ENCODE results near the gene FHIP2A. TPM values are rescaled to one million over a fixed set of nuclear protein-coding genes. Genes with fewer than 3 reads are reported as not detected.
A peak's percentile ranks its signal among the peaks of the same experiment; 100 is the strongest.

Gene FHIP2A
- total RNA-seq, 6 donors from 2014 or later: 21.9 to 45.5 (median 26.2) TPM

DNA sequence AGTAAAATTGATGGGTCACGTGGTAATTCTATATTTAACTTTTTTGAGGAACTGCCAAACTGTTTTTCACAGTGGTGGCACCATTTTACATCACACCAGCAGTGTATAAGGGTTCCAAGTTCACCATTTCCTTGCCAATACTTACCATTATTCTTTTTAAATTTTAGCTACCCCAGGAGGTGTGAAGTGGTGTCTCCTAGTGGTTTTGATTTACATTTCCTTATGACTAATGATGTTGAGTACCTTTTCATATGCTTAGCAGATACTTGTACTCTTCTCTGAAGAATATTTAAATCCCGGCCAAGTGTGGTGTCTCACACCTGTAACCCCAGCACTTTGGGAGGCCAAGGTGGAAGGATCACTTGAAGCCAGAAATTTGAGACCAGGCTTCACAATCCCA is 28.5 kb downstream of the FHIP2A start:
- WGBS, 2 donors: 67 to 95% methylated on average over 2 of the region's 2 CpGs
- Histone ChIP-seq H3K27me3 (no peaks in the 10 kb centered on the region), H3K36me3 (peaks cover 23 to 100% (median 67%) of the 10 kb centered on the region in 4 donors), H3K4me1 (no peaks in the 10 kb centered on the region), H3K9me3 (no peaks in the 10 kb centered on the region), H3K27ac (no peak overlapping the region), H3K4me3 (no peak overlapping the region)
- ATAC-seq (ENCODE audit: low FRiP score in 2 of 2): no peak
- DNase-seq: no peak
- TF ChIP-seq, protein P1, sequence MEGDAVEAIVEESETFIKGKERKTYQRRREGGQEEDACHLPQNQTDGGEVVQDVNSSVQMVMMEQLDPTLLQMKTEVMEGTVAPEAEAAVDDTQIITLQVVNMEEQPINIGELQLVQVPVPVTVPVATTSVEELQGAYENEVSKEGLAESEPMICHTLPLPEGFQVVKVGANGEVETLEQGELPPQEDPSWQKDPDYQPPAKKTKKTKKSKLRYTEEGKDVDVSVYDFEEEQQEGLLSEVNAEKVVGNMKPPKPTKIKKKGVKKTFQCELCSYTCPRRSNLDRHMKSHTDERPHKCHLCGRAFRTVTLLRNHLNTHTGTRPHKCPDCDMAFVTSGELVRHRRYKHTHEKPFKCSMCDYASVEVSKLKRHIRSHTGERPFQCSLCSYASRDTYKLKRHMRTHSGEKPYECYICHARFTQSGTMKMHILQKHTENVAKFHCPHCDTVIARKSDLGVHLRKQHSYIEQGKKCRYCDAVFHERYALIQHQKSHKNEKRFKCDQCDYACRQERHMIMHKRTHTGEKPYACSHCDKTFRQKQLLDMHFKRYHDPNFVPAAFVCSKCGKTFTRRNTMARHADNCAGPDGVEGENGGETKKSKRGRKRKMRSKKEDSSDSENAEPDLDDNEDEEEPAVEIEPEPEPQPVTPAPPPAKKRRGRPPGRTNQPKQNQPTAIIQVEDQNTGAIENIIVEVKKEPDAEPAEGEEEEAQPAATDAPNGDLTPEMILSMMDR (IDR thresholded peaks at IDR 0.05): no peak

DNA sequence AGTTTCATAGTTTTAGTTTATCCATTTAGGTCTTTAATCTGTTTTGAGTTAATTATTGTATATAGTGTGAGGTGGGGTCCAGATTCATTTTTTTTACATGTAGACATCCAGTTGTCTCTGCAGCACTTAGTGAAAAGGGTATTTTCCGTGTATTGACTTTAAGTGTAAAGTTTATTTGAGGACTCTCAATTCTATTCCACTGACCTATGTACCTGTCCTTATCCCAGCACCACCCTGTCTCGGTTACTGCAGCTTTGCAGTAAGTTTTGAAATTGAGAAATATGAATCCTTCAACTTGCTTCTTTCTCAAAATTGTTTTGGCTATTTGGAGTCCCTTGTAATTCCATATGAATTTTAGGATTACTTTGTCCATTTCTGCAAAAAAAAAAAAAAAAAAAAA is 29.8 kb downstream of the FHIP2A start:
- Histone ChIP-seq H3K4me1 (no peaks in the 10 kb centered on the region), H3K27ac (no peak overlapping the region), H3K9me3 (no peaks in the 10 kb centered on the region), H3K27me3 (no peaks in the 10 kb centered on the region), H3K4me3 (no peak overlapping the region), H3K36me3 (peaks cover 16 to 100% (median 67%) of the 10 kb centered on the region in 4 donors)
- TF ChIP-seq EP300 (IDR thresholded peaks at IDR 0.05) (no peak), POLR2A (IDR thresholded peaks at IDR 0.05) (no peak), POLR2AphosphoS5 (IDR thresholded peaks at IDR 0.05) (no peak)
- TF ChIP-seq, protein P1 (IDR thresholded peaks at IDR 0.05): no peak
- no peak for ATAC-seq (ENCODE audit: low FRiP score in 2 of 2)
- WGBS, 2 donors: 90 to 98% methylated on average over 2 of the region's 2 CpGs
- DNase-seq: no peak

DNA sequence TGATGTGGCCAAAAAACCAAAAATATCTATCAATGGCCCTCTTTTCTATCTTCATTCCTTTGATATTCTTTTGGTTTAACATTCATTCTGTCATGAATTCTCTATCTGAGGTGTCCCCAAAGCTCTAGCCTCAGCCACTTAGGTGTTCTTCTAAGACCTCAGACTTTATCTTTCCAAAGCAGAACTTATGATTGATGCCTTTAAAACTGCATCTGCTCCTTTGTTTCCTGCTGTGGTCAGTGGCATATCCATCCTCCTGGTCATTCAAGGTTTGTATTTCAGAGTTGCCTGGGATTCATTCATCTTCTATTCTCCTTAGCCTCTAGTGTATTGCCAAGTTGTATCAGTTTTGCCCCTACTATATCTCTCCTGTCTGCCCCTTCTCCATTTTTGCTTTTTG is 30.6 kb downstream of the FHIP2A start:
- no peak for TF ChIP-seq POLR2A (IDR thresholded peaks at IDR 0.05)
- TF ChIP-seq POLR2AphosphoS5 (IDR thresholded peaks at IDR 0.05): no peak
- TF ChIP-seq, protein P1 (IDR thresholded peaks at IDR 0.05): no peak
- no peak for TF ChIP-seq EP300 (IDR thresholded peaks at IDR 0.05)
- Histone ChIP-seq H3K27me3 (no peaks in the 10 kb centered on the region), H3K9me3 (no peaks in the 10 kb centered on the region), H3K4me1 (peaks cover 0 to under 1% (median 0%) of the 10 kb centered on the region in 4 donors), H3K27ac (no peak overlapping the region), H3K4me3 (no peak overlapping the region), H3K36me3 (peaks cover 13 to 98% (median 62%) of the 10 kb centered on the region in 4 donors)
- DNase-seq: no peak
- no peak for ATAC-seq (ENCODE audit: low FRiP score in 2 of 2)

DNA sequence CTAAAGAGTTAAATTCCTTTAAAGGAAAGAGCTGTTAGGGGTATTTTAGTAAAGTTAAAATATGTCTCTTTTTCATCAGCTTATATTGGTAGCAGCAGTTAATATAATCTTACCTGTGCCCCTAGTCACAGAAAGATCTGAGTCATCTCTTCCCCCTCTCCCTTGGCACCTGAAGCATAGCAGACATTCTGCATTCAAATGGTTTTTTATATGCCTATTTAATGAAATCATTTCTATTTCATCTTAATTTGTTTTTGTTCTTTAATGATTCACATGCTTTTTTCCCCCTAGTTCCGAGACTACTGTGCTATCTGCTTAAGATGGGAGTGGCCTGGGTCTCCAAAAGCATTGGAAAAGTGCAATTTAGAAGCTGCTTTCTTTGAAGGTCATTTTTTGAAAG is 33.3 kb downstream of the FHIP2A start:
- TF ChIP-seq, protein P1 (IDR thresholded peaks at IDR 0.05): no peak
- no peak for TF ChIP-seq EP300 (IDR thresholded peaks at IDR 0.05)
- no peak for TF ChIP-seq POLR2A (IDR thresholded peaks at IDR 0.05)
- TF ChIP-seq POLR2AphosphoS5 (IDR thresholded peaks at IDR 0.05): no peak
- WGBS, 2 donors: 91 to 96% methylated on average over 1 of the region's 1 CpG
- ATAC-seq (ENCODE audit: low FRiP score in 2 of 2) (no peak), DNase-seq (no peak)
- no peak overlapping the region for H3K27ac ChIP-seq
- H3K4me3 ChIP-seq: no peak overlapping the region
- H3K4me1 ChIP-seq: peaks cover 0 to 8% (median 3%) of the 10 kb centered on the region in 4 donors
- no peaks in the 10 kb centered on the region for H3K9me3 ChIP-seq
- H3K27me3 ChIP-seq: no peaks in the 10 kb centered on the region
- peaks cover 5 to 95% (median 48%) of the 10 kb centered on the region in 4 donors for H3K36me3 ChIP-seq

DNA sequence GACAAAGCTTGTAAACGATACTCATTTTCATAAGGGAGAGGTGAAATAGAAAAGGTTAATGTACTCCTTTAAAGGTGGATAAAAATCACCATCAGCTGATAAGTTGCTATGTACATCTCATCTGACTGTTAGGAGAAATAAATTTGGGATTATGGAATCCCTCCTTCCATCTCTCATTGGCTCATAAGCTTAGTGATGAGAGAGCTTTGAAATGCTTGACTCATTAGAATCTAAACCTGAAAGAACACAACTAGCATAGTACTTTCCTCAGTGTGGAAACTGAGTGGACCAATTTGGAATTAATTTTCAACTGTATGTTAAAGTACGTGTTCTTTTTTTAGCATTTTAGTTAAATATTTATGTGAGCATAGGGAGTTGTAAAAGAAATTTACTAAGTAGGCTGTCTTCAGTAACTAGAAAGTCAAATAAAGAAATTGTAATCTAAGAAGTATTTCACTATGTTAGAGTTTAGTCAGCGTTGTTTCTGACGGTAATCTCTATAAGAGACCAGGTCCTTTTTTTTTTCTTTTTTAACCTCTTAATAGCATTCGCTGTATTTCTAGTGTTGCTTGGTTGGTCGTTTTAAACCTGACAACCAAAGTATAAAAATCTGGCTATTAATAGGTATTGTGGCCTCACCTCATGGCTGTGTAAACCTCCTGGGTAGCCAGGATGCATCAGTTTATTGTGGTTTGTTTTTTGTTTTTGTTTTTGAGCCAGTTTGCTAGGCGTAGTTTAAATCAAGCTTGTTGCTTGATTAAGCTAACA is 34.4 kb downstream of the FHIP2A start:
- H3K27ac ChIP-seq: peak overlapping the region in 1 of 4 donors; percentile 20
- 79 to 83% methylated on average over 7 of the region's 7 CpGs for WGBS, 2 donors

More for the DNA sequence above, 34.4 kb downstream of the FHIP2A start:
- H3K27me3 ChIP-seq: no peaks in the 10 kb centered on the region
- TF ChIP-seq POLR2AphosphoS5 (IDR thresholded peaks at IDR 0.05): no peak
- no peak for TF ChIP-seq EP300 (IDR thresholded peaks at IDR 0.05)
- TF ChIP-seq POLR2A (IDR thresholded peaks at IDR 0.05): no peak
- TF ChIP-seq, protein P1 (IDR thresholded peaks at IDR 0.05): no peak
- H3K4me1 ChIP-seq: peaks cover 0 to 8% (median 3%) of the 10 kb centered on the region in 4 donors
- H3K9me3 ChIP-seq: no peaks in the 10 kb centered on the region
- H3K4me3 ChIP-seq: no peak overlapping the region
- ATAC-seq (ENCODE audit: low FRiP score in 2 of 2) (no peak), DNase-seq (no peak)
- peaks cover 5 to 95% (median 44%) of the 10 kb centered on the region in 4 donors for H3K36me3 ChIP-seq

Measured in upper lobe of left lung (tissue), 6 donors.